IPS-15b (cell line): ENCODE data around the gene ZNF511.
A peak's percentile ranks its signal among the peaks of the same experiment; 100 is the strongest.
"Not testable (repeated sequence)": the region's sequence is repeated elsewhere in the genome, so short reads cannot be mapped to it uniquely, and the experiment has no call there.

ENCODE experiments used
- H3K27me3 ChIP-seq: one replicate; pipeline ENCODE4 v1.6.1; 2013; ENCODE audit warnings: low read length; ENCODE audit not compliant: control insufficient read depth, insufficient read depth
- H3K36me3 ChIP-seq: one replicate; pipeline ENCODE4 v1.6.1; 2013; ENCODE audit warnings: low read length; ENCODE audit not compliant: control insufficient read depth, insufficient read depth
- H3K4me1 ChIP-seq: one replicate; pipeline ENCODE4 v1.6.1; 2013; ENCODE audit warnings: mild to moderate bottlenecking, low read length; ENCODE audit not compliant: control insufficient read depth, insufficient read depth
- H3K4me3 ChIP-seq: one replicate; pipeline ENCODE4 v1.5.1; 2013; ENCODE audit warnings: low read depth, low read length
- H3K9ac ChIP-seq: one replicate; pipeline ENCODE4 v1.6.1; 2013; ENCODE audit warnings: low read depth, mild to moderate bottlenecking, low read length
- H3K9me3 ChIP-seq: one replicate; pipeline ENCODE4 v1.6.1; 2013; ENCODE audit warnings: mild to moderate bottlenecking, low read length; ENCODE audit not compliant: control insufficient read depth, insufficient read depth

ZNF511 gene

GRCh38 chr10:133312016-133312768 lies 3.5 kb downstream of the ZNF511 start:
- Histone ChIP-seq H3K4me3 (no peak overlapping the region), H3K4me1 (peaks cover 7% of the 10 kb centered on the region), H3K36me3 (peaks cover 11% of the 10 kb centered on the region)

DNA sequence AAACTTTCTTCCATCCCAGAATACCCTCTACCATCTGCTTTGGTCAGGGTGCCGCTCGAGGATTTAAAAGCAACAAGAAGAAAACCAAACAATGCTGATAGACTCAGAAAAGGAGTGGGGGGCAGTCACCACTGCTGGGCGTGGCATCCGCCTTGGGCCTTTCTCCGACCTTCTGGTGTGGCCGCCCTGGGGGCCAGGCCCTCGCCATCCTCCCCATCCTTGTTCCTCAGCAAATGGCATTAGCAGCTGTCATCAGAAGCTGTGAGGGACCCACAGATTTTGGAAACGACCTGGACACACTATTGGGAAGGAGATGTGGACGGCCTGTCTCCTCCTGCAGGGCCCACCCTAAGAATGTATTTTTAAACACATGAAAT lies 4.0 kb downstream of the ZNF511 start:
- H3K36me3 ChIP-seq = peaks cover 11% of the 10 kb centered on the region
- H3K4me1 ChIP-seq = peaks cover under 1% of the 10 kb centered on the region
- H3K9me3 ChIP-seq = no peaks in the 10 kb centered on the region
- no peak overlapping the region for H3K4me3 ChIP-seq
- no peaks in the 10 kb centered on the region for H3K27me3 ChIP-seq
- no peak overlapping the region for H3K9ac ChIP-seq

More at GRCh38 chr10:133312016-133312768, 3.5 kb downstream of the ZNF511 start:
- Histone ChIP-seq H3K9ac (no peak overlapping the region), H3K27me3 (no peaks in the 10 kb centered on the region), H3K9me3 (no peaks in the 10 kb centered on the region)

DNA sequence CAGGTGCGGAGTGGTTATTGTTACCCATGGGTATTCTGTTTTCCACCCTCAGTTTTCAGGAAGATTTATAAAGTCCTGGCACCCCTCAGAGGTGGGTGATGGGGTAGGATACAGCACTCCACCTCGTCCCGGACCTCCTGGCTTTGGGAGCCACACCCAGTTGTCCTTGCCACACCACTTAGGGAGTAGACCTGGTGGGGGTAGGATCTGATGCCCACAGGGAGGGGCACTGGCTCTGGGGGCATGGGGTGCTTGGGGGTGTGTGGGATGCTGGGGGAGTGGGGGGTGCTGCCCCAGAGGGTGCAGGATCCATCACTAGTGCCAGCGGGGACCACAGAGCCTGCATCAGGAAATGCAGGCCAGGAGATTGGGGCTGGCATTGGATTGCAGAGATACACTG lies 4.5 kb downstream of the ZNF511 start:
- no peaks in the 10 kb centered on the region for H3K27me3 ChIP-seq
- H3K4me3 ChIP-seq = no peak overlapping the region
- no peaks in the 10 kb centered on the region for H3K4me1 ChIP-seq
- peaks cover 11% of the 10 kb centered on the region for H3K36me3 ChIP-seq
- no peak overlapping the region for H3K9ac ChIP-seq
- H3K9me3 ChIP-seq = no peaks in the 10 kb centered on the region

GRCh38 chr10:133314911-133315310 lies 6.2 kb downstream of the ZNF511 start:
- no peak overlapping the region for H3K4me3 ChIP-seq
- peaks cover 9% of the 10 kb centered on the region for H3K27me3 ChIP-seq
- no peak overlapping the region for H3K9ac ChIP-seq
- no peaks in the 10 kb centered on the region for H3K9me3 ChIP-seq
- peaks cover 11% of the 10 kb centered on the region for H3K36me3 ChIP-seq
- no peaks in the 10 kb centered on the region for H3K4me1 ChIP-seq

DNA sequence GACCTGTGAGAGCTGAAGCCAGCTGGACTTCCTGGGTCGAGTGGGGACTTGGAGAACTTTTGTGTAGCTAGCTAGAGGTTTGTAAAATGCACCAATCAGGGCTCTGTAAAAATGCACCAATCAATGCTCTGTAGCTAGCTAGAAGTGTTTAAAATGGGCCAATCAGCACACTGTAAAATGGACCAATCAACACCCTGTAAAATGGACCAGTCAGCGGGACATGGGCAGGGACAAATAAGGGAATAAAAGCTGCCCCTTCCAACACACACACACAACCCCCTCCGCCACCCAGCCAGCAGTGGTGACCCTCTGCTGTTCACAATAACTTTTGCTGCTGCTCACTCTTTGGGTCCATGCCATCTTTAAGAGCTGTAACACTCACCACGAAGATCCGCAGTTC lies 7.1 kb downstream of the ZNF511 start:
- Histone ChIP-seq H3K9me3 (no peaks in the 10 kb centered on the region), H3K4me1 (no peaks in the 10 kb centered on the region), H3K27me3 (peaks cover 9% of the 10 kb centered on the region), H3K36me3 (peaks cover 6% of the 10 kb centered on the region), H3K9ac (no peak overlapping the region), H3K4me3 (no peak overlapping the region)

DNA sequence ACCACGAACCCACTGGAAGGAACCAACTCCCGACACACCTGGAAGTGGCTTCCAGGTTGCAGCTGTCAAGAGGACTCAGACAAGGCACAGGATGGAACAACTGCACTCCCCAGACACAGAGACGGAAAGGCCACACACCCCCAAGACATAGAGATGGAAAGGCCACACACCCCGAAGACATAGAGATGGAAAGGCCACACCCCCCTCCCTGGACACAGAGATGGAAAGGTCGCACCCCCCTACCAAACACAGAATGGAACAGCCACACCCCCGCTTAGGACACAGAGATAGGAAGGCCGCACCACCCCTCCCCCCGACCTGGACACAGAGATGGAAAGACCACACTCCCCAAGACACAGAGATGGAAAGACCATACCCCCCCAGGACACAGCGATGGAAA lies 7.6 kb downstream of the ZNF511 start:
- Histone ChIP-seq H3K36me3 (peaks cover 4% of the 10 kb centered on the region), H3K9ac (no peak overlapping the region), H3K4me3 (no peak overlapping the region), H3K4me1 (no peaks in the 10 kb centered on the region), H3K27me3 (peaks cover 9% of the 10 kb centered on the region), H3K9me3 (no peaks in the 10 kb centered on the region)

GRCh38 chr10:133316732-133317131 lies 8.0 kb downstream of the ZNF511 start:
- Histone ChIP-seq H3K9me3 (no peaks in the 10 kb centered on the region), H3K4me1 (no peaks in the 10 kb centered on the region), H3K36me3 (peaks cover 4% of the 10 kb centered on the region), H3K9ac (no peak overlapping the region), H3K27me3 (peaks cover 9% of the 10 kb centered on the region), H3K4me3 (no peak overlapping the region)

DNA sequence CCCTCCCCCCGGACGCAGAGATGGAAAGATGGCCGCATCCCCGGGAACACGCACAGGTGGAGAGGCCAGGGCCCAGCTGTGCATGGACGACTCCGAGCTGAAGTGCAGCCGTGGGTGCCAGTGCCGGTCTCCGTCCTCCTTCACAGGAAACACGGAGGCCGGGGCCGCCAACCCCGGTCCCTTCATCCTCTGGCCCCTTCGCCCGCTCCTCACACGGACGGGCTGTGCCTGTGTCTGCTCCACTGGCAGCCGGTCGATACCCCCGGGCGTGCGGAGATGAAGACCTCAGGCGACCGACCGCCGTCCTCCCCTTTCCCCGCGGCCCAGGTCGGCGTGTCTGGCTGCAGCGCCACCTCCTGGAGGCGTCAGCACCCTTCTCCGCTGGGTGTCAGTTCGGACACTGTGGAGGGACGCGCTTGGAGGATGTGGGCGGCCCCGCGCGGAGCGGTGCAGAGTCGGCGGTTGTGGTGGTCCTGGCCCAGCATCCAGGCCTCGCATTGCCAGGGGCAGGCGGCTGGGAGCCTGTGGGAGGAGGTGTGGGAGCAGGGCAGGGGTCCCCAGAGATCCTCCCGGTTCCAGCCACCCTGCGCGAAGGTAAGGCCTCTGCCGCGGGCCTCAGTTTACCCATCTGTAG lies 9.9 kb downstream of the ZNF511 start:
- no peaks in the 10 kb centered on the region for H3K36me3 ChIP-seq
- H3K27me3 ChIP-seq = peaks cover 9% of the 10 kb centered on the region
- no peaks in the 10 kb centered on the region for H3K9me3 ChIP-seq
- no peaks in the 10 kb centered on the region for H3K4me1 ChIP-seq
- H3K9ac ChIP-seq = peak overlapping the region; percentile 19
- H3K4me3 ChIP-seq = peak overlapping the region; percentile 44

DNA sequence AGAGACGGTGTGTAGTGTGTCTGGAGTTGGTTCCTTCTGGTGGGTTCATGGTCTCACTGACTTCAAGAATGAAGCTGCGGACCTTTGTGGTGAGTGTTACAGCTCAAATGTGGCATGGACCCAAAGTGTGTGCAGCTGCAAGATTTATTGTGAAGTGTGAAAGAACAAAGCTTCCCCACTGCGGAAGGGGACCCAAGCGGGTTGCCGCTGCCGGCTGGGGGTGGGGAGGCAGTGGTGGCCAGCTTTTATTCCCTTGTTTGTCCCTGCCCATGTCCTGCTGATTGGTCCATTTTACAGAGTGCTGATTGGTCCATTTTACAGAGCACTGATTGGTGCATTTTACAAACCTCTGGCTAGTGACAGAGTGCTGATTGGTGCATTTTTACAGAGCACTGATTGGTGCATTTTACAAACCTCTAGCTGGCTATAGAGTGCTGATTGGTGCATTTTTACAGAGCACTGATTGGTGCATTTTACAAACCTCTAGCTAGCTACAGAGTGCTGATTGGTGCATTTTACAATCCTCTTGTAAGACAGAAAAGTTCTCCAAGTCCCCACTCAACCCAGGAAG lies 12.2 kb downstream of the ZNF511 start:
- H3K4me3 ChIP-seq, H3K9ac ChIP-seq: not testable (repeated sequence)

DNA sequence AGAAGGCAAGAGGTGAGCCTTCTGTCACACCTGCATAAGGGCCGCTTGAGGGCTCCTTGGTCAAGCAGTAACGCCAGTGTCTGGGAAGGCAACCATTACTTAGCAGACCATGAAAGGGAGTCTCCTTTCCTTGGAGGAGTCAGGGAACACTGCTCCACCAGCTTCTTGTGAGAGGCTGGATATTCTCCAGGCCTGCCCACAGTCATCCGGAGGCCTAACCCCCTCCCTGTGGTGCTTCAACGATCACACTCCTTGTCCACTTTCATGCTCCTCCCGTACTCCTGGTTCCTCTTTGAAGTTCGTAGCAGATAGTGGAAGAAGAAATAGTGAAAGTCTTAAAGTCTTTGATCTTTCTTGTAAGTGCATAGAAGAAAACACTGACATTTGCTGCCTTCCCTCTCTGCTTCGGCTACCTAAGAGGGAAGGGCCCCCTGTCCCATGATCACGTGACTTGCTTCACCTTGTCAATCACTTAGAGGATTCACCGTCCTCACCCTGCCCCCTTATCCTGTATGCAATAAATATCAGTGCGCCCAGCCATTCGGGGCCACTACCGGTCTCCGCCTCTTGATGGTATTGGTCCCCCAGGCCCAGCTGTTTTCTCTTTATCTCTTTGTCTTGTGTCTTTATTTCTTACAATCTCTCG lies 13.5 kb downstream of the ZNF511 start:
- H3K36me3 ChIP-seq, H3K9ac ChIP-seq, H3K4me3 ChIP-seq, H3K4me1 ChIP-seq, H3K9me3 ChIP-seq: not testable (repeated sequence)
- H3K27me3 ChIP-seq = peaks cover 25% of the 10 kb centered on the region

More for the DNA sequence above, 12.2 kb downstream of the ZNF511 start:
- peaks cover 12% of the 10 kb centered on the region for H3K27me3 ChIP-seq
- not testable (repeated sequence) for H3K9me3 ChIP-seq, H3K4me1 ChIP-seq, H3K36me3 ChIP-seq

DNA sequence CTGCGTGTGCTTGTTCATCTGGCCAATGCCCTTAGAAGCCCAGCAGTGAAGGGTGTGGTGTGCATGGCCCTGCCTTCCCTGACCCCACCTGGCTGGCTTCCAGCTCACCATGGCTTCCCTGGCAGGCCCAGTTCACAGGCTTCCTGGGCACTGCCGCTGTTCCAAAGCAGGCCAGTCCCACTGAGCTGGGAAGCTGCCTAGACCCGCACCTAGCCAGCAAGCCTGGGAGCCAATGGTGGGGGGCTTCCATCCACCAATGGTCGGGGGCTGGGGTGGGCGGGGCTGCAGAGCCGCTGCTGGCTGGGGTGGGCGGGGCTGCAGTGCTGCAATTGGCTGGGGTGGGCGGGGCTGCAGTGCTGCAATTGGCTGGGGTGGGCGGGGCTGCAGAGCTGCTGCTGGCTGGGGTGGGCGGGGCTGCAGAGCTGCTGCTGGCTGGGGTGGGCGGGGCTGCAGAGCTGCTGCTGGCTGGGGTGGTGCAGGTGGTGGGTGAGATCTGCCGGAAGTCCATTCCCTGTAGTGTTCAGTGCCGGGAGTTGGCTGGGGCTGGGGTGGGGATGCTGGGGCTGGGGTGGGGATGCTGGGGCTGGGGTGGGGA lies 15.6 kb downstream of the ZNF511 start:
- Histone ChIP-seq H3K27me3 (peaks cover 41% of the 10 kb centered on the region), H3K9me3 (no peaks in the 10 kb centered on the region), H3K4me1 (peaks cover 5% of the 10 kb centered on the region), H3K4me3 (peak overlapping the region; percentile 37), H3K36me3 (no peaks in the 10 kb centered on the region), H3K9ac (no peak overlapping the region)
